HG03108 (cell line): ENCODE measurements around the gene SPANXA2.
"Not testable (repeated sequence)": the region's sequence is repeated elsewhere in the genome, so short reads cannot be mapped to it uniquely, and the experiment has no call there.

ENCODE experiments used
- ATAC-seq: cut with Tn5 transposase; IDR thresholded peaks from one replicate; pipeline ENCODE4 v1.9.1; 2021; ENCODE audit warnings: moderate library complexity; ENCODE audit not compliant: unreplicated experiment

Gene SPANXA2, protein sequence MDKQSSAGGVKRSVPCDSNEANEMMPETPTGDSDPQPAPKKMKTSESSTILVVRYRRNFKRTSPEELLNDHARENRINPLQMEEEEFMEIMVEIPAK

DNA sequence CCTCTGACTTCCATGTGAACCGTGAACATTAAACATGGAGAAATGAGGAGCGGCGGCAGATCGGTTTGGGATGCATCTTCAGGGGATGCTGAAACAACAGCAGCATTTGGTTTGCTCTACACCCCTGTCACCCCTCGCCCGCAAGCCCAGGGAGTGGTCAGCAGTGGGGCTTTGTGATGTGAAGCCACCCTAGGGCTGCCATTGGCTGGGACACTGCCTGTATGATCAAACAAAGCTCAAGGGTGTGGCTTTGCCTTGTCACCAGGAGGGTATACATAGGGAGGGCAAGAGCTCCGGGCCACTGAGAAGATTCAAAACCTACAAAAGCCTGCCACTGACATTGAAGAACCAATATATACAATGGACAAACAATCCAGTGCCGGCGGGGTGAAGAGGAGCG is at the start of gene SPANXA2:
SPANXA2 (plus strand) TSS at position 301 of the 400 bp plus-strand sequence; CDS start at position 361, 60 bp downstream.
- not testable (repeated sequence) for ATAC-seq

DNA sequence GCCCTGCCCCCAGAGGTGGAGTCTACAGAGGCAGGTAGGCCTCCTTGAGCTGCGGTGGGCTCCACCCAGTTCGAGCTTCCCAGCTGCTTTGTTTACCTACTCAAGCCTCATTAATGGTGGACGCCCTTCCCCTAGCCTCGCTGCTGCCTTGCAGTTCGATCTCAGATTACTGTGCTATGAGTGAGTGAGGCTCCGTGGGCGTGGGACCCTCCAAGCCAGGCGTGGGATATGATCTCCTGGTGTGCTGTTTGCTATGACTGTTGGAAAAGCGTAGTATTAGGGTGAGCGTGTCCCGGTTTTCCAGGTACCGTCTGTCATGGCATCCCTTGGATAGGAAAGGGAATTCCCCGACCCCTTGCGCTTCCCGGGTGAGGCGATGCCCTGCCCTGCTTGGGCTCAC is 47.0 kb upstream of the SPANXA2 start:
- ATAC-seq: not testable (repeated sequence)

DNA sequence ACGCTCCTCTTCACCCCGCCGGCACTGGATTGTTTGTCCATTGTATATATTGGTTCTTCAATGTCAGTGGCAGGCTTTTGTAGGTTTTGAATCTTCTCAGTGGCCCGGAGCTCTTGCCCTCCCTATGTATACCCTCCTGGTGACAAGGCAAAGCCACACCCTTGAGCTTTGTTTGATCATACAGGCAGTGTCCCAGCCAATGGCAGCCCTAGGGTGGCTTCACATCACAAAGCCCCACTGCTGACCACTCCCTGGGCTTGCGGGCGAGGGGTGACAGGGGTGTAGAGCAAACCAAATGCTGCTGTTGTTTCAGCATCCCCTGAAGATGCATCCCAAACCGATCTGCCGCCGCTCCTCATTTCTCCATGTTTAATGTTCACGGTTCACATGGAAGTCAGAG is 4.9 kb upstream of the SPANXA2 start, which contains the start of gene SPANXA1:
SPANXA1 (minus strand) TSS at position 101 of the 400 bp plus-strand sequence; CDS start at position 41, 60 bp downstream.
- not testable (repeated sequence) for ATAC-seq

DNA sequence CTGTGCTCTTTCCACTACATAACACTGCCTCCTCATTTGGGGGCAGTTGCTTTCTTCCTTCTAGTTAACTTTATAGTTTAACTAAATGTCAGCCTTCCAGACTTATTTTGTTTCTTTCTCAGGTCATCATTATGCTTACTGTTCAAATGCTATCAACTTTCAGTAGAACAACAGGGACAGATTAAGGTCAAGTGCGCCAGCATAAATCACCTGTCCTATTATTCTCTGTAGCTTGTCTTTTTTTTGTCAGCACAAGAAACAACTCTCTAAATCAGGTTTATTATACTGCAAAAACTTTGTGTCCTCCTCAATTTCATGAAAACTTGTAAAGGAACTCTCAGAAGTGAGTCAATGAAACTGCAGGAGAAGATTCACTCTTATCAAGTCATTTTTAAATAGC is 19.6 kb downstream of the SPANXA2 start:
- no peak for ATAC-seq

DNA sequence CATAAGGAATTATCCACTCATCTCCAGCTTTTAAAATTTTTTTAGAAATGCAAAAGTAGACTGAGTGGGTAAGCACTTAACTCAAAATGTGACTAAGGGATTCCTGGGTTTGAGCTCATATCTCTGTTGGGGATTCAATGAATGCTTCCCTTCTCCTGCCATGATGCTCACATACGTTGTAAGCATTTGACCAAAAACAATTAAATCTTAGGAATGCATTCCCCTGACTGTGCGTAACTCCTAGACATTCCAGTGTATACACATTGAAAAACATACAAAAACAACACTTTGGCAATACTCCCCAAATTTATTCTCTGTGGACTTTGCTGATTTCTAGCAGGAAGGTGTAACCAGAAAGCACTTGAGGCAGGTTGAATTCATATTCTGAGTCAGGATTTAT is 29.8 kb downstream of the SPANXA2 start:
- no peak for ATAC-seq

DNA sequence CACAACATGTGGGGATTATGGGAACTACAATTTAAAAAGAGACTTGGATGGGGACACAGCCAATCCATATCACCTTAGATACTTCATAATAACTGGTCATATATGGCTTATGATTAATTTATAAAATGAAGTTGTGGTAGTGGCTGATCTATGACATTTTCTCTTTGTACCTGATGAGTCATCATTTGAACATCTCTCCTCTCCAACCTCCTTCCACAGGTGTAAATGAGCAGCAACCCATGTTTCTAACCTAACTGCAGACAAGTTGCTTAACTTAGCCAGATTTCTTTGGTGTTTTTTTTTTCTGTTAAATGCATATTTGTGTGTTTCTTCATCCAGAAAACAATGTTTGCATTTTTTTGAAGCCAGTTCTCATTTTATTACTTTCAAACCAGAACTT is 42.6 kb downstream of the SPANXA2 start:
- no peak for ATAC-seq

DNA sequence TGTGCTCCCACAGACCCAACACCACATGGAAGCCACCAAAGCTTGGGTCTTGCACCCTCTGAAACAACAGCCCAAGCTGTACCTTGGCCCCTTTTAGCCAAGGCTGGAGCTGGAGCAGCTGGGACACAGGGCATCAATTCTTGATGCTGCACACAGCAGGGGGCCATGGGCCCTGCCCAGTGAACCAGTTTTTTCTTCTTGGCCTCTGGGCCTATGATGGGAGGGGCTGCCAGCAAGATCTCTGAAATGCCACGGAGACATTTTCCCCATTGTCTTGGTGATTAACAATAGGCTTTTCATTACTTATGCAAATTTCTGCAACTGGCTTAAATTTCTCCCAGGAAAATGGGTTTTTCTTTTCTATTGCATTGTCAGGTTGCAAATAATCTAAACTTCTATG is 49.0 kb downstream of the SPANXA2 start:
- ATAC-seq: no peak
